CD4-positive, alpha-beta T cell (primary cell): ENCODE measurements around the gene CRYL1. TPM values are rescaled to one million over a fixed set of nuclear protein-coding genes. Genes with fewer than 3 reads are reported as not detected.

Source experiments
- ATAC-seq: fragments of 200-7000 bp; cut with Tn5 transposase; one replicate; pipeline ENCODE4 v1.10.0; 2022; ENCODE audit warnings: mild to moderate bottlenecking; ENCODE audit not compliant: poor library complexity
- CTCF ChIA-PET: fragments of 350-600 bp; sonication (Branson Sonifier 250); formaldehyde crosslinking; loops from one replicate; lab custom pipeline; 2021; ENCODE audit warnings: antibody characterized with exemption, inconsistent platforms; lab: Charles Lee
- POLR2A ChIA-PET: fragments of 350-600 bp; sonication (Branson Sonifier 250); formaldehyde crosslinking; loops from one replicate; lab custom pipeline; 2021; ENCODE audit warnings: antibody characterized with exemption, inconsistent platforms; lab: Charles Lee
- DNase-seq, 14 experiments: peaks; one replicate each; pipeline ENCODE4 v3.0.0-alpha.2; 2013 to 2020; ENCODE audit warnings: mixed read lengths in 2 of 14
- H3K27ac ChIP-seq, 2 donors: one replicate each; pipeline versions ENCODE4 v1.5.1 to v1.7.0; 2013; ENCODE audit warnings: low read length in 2 of 2, low read depth in 1 of 2, mild to moderate bottlenecking in 1 of 2
- H3K27me3 ChIP-seq, 2 experiments: 1 replicate in 1 of 2; 2 replicates in 1 of 2; pipeline versions ENCODE4 v1.6.1 to v1.7.0; 2013; ENCODE audit warnings: low read length in 2 of 2, control low read depth in 1 of 2, mild to moderate bottlenecking in 1 of 2, moderate library complexity in 1 of 2; ENCODE audit not compliant: insufficient read depth in 2 of 2, control insufficient read depth in 1 of 2
- H3K36me3 ChIP-seq: one replicate; pipeline ENCODE4 v1.6.1; 2013; ENCODE audit warnings: low read length, control low read depth; ENCODE audit not compliant: insufficient read depth
- H3K4me1 ChIP-seq: one replicate; pipeline ENCODE4 v1.6.1; 2013; ENCODE audit warnings: low read length, control low read depth; ENCODE audit not compliant: insufficient read depth
- H3K4me3 ChIP-seq: one replicate; pipeline ENCODE4 v1.5.1; 2013; ENCODE audit warnings: mild to moderate bottlenecking, low read length, moderate library complexity
- H3K9me3 ChIP-seq, 2 experiments: 1 replicate in 1 of 2; 2 replicates in 1 of 2; pipeline versions ENCODE4 v1.6.1 to v1.7.0; 2013; ENCODE audit warnings: low read length in 2 of 2, mild to moderate bottlenecking in 2 of 2, control low read depth in 1 of 2, moderate library complexity in 1 of 2; ENCODE audit not compliant: control insufficient read depth in 1 of 2, insufficient read depth in 1 of 2
- H3K27ac Mint-ChIP-seq: one replicate; pipeline ENCODE4 v1.8.0; 2020; ENCODE audit warnings: mixed read lengths
- H3K27me3 Mint-ChIP-seq: one replicate; pipeline ENCODE4 v1.8.0; 2021; ENCODE audit warnings: mixed read lengths
- H3K36me3 Mint-ChIP-seq: one replicate; pipeline ENCODE4 v1.8.0; 2021; ENCODE audit warnings: low read depth, mixed read lengths
- H3K4me1 Mint-ChIP-seq: one replicate; pipeline ENCODE4 v1.8.0; 2021; ENCODE audit warnings: low read depth, mixed read lengths
- H3K4me3 Mint-ChIP-seq: one replicate; pipeline ENCODE4 v1.8.0; 2020; ENCODE audit warnings: mild to moderate bottlenecking, mixed read lengths
- H3K9me3 Mint-ChIP-seq: one replicate; pipeline ENCODE4 v1.8.0; 2020; ENCODE audit warnings: mixed read lengths
- intact Hi-C, 2 experiments: fragments of 100-400 bp; cut with DNase I in 1 of 2; cut with micrococcal nuclease in 1 of 2; formaldehyde crosslinking; loops; one replicate each; pipeline versions ENCODE4 v1.15.1 to v1.9.0; 2023 to 2025; cut with DNase I, micrococcal nuclease
- total RNA-seq, 174 experiments: library from RNA in 2 of 174; stranded (reverse) in 2 of 174; gene quantifications; one replicate each; pipeline ENCODE4 v1.2.3 and lab custom pipeline; 2021 to 2026
- TF ChIP-seq, protein P1 (sequence below): fragments of 200-600 bp; IDR thresholded peaks from one replicate; pipeline ENCODE4 v1.8.0; 2022; ENCODE audit warnings: antibody characterized with exemption, mild to moderate bottlenecking

Gene CRYL1
- total RNA-seq, 2 experiments from 2014 or later, result 7.9 to 8.0 TPM

DNA sequence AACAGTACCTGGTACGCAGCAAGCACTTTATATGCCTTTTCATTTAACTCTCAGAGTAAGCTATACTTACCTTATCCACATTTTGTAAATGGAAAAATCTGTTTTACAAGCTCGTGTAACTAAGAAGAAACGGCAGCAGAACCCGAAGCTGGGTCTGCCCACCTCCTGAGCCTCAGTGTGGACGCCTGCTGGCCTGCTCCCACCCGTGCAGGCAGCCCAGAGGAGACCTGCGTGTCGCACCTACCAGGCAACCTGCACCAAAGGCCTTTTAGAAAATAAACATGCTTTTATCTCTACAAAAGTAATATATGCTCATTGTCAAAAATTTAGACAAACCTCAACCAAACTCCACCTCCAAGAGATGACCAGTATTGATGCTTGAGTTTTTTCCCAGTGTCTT, 62.7 kb downstream of the CRYL1 start:
- intact Hi-C loops, result no loop called here
- DNase-seq (no peak), ATAC-seq (no peak)
- Histone ChIP-seq H3K4me1 (peaks cover 4% of the 10 kb centered on the region), H3K27ac (no peak overlapping the region), H3K9me3 (peaks cover 0 to 5% of the 10 kb centered on the region in 2 experiments), H3K4me3 (no peak overlapping the region), H3K36me3 (no peaks in the 10 kb centered on the region), H3K27me3 (no peaks in the 10 kb centered on the region)
- no peaks in the 10 kb centered on the region for H3K36me3 Mint-ChIP-seq
- no peaks in the 10 kb centered on the region for H3K9me3 Mint-ChIP-seq
- TF ChIP-seq, protein P1, sequence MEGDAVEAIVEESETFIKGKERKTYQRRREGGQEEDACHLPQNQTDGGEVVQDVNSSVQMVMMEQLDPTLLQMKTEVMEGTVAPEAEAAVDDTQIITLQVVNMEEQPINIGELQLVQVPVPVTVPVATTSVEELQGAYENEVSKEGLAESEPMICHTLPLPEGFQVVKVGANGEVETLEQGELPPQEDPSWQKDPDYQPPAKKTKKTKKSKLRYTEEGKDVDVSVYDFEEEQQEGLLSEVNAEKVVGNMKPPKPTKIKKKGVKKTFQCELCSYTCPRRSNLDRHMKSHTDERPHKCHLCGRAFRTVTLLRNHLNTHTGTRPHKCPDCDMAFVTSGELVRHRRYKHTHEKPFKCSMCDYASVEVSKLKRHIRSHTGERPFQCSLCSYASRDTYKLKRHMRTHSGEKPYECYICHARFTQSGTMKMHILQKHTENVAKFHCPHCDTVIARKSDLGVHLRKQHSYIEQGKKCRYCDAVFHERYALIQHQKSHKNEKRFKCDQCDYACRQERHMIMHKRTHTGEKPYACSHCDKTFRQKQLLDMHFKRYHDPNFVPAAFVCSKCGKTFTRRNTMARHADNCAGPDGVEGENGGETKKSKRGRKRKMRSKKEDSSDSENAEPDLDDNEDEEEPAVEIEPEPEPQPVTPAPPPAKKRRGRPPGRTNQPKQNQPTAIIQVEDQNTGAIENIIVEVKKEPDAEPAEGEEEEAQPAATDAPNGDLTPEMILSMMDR, result no peak
- H3K27ac Mint-ChIP-seq, result no peak overlapping the region
- ChIA-PET CTCF (no interaction called here), POLR2A (no interaction called here)
- H3K4me1 Mint-ChIP-seq, result peaks cover 13% of the 10 kb centered on the region
- H3K27me3 Mint-ChIP-seq, result no peaks in the 10 kb centered on the region
- H3K4me3 Mint-ChIP-seq, result no peak overlapping the region

DNA sequence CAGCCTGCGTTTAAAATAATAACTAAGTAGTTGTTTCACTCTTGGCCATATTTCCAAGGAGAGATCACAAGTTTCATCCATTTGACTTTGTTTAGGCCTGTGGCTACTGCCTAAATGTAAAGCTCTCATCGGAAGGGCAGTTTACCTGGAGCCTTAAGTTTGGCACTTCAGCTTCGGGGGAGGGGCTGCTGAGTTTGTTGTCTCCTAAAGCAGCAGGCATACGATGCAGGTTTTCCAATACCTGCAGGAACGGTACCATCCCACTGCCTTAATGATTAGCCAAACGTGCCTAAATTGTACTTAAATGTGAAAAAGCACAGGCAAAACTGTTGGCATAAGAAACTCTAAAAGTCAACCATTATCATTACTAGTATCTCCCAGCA, 63.1 kb downstream of the CRYL1 start:
- H3K4me3 ChIP-seq, result no peak overlapping the region
- no peaks in the 10 kb centered on the region for H3K27me3 ChIP-seq
- ATAC-seq (no peak), DNase-seq (no peak)
- H3K9me3 Mint-ChIP-seq, result no peaks in the 10 kb centered on the region
- no peak overlapping the region for H3K27ac Mint-ChIP-seq
- peaks cover 17% of the 10 kb centered on the region for H3K4me1 Mint-ChIP-seq
- H3K4me3 Mint-ChIP-seq, result no peak overlapping the region
- peaks cover 7% of the 10 kb centered on the region for H3K4me1 ChIP-seq
- H3K36me3 Mint-ChIP-seq, result no peaks in the 10 kb centered on the region
- TF ChIP-seq, protein P1, result no peak
- POLR2A ChIA-PET, result no interaction called here
- H3K9me3 ChIP-seq, result peaks cover 0 to 5% of the 10 kb centered on the region in 2 experiments
- CTCF ChIA-PET, result no interaction called here
- no peaks in the 10 kb centered on the region for H3K27me3 Mint-ChIP-seq
- intact Hi-C loops, result no loop called here
- H3K27ac ChIP-seq, result no peak overlapping the region
- no peaks in the 10 kb centered on the region for H3K36me3 ChIP-seq

DNA sequence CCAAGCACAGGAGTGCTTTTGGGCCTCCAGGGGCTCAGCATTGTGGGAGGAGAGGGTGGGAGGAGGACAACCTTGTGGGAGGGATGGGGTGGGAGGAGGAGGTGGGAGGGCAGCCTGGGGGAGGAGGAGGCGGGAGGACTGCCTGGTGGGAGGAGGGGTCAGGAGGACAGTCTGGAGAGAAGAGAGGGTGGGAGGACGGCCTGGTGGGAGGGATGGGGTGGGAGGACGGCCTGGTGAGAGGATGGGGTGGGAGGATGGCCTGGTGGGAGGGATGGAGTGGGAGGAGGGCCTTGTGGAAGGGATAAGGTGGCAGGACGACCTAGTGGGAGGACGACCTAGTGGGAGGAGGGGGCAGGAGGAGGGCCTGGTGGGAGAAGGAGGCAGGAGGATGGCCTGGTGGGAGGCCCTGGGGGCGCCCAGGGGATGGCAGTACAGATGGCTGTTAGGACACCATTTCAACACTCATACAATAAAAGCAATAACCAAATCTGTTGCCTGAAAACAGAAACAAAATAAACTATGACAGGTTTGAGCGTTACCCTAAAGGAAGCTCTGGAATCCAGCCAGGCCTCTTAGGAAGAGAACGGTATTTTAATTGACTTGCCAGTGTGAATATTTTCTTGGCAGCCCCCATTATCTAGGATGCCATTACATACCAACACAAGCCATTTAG, 63.7 kb downstream of the CRYL1 start:
- peaks cover 8% of the 10 kb centered on the region for H3K4me1 ChIP-seq
- no peak overlapping the region for H3K4me3 ChIP-seq
- Mint-ChIP-seq H3K36me3 (no peaks in the 10 kb centered on the region), H3K9me3 (no peaks in the 10 kb centered on the region), H3K27me3 (no peaks in the 10 kb centered on the region), H3K27ac (no peak overlapping the region), H3K4me1 (peaks cover 22% of the 10 kb centered on the region), H3K4me3 (no peak overlapping the region)
- no peaks in the 10 kb centered on the region for H3K27me3 ChIP-seq
- TF ChIP-seq, protein P1, result no peak
- ChIA-PET POLR2A (no interaction called here), CTCF (no interaction called here)
- intact Hi-C loops, result no loop called here
- ATAC-seq (no peak), DNase-seq (no peak)
- H3K27ac ChIP-seq, result no peak overlapping the region
- no peaks in the 10 kb centered on the region for H3K36me3 ChIP-seq
- H3K9me3 ChIP-seq, result peaks cover 0 to 5% of the 10 kb centered on the region in 2 experiments
